Lower lobe of right lung (tissue), 2 donors: Measurements from ENCODE around the gene GPRC5D. TPM values are rescaled to one million over a fixed set of nuclear protein-coding genes. Genes with fewer than 3 reads are reported as not detected.

Experiments used
- ATAC-seq, 2 donors: fragments of 200-7000 bp; cut with Tn5 transposase; one replicate each; pipeline ENCODE4 v1.9.1; 2020 to 2022; ENCODE audit warnings: mild to moderate bottlenecking in 2 of 2, moderate library complexity in 2 of 2
- DNase-seq: peaks from one replicate; pipeline ENCODE4 v3.0.0-alpha.2; 2020
- H3K27ac ChIP-seq: fragments of 200-600 bp; one replicate; pipeline ENCODE4 v1.8.0; 2022
- H3K27me3 ChIP-seq: fragments of 200-600 bp; one replicate; pipeline ENCODE4 v1.8.0; 2022; ENCODE audit warnings: low read depth
- H3K36me3 ChIP-seq: fragments of 200-600 bp; one replicate; pipeline ENCODE4 v1.8.0; 2022; ENCODE audit warnings: mild to moderate bottlenecking
- H3K4me1 ChIP-seq: fragments of 200-600 bp; one replicate; pipeline ENCODE4 v1.8.0; 2022
- H3K4me3 ChIP-seq: fragments of 200-600 bp; one replicate; pipeline ENCODE4 v1.8.0; 2022; ENCODE audit warnings: mild to moderate bottlenecking
- H3K9me3 ChIP-seq: fragments of 200-600 bp; one replicate; pipeline ENCODE4 v1.8.0; 2022
- intact Hi-C: fragments of 100-400 bp; cut with DNase I; formaldehyde crosslinking; loops from one replicate; pipeline ENCODE4 v1.11.0; 2022
- total RNA-seq: library from RNA; stranded (reverse); fragmentation: NEBNext Ultra II Directional; extraction: Animal tissue kit (Norgen Biotek cat#: 25700); gene quantifications from one replicate; pipeline ENCODE4 v1.2.1, GENCODE V29; 2021
- TF ChIP-seq, protein P1 (sequence below): fragments of 200-600 bp; IDR thresholded peaks from one replicate; pipeline ENCODE4 v1.8.0; 2022; ENCODE audit warnings: antibody characterized with exemption, mild to moderate bottlenecking
- donor health status: DM: no; HTN: yes; CAD: no; lungs with severe emphysema.

The GPRC5D gene
- total RNA-seq, 1 donor from 2014 or later: not detected

- TF ChIP-seq, protein P1, sequence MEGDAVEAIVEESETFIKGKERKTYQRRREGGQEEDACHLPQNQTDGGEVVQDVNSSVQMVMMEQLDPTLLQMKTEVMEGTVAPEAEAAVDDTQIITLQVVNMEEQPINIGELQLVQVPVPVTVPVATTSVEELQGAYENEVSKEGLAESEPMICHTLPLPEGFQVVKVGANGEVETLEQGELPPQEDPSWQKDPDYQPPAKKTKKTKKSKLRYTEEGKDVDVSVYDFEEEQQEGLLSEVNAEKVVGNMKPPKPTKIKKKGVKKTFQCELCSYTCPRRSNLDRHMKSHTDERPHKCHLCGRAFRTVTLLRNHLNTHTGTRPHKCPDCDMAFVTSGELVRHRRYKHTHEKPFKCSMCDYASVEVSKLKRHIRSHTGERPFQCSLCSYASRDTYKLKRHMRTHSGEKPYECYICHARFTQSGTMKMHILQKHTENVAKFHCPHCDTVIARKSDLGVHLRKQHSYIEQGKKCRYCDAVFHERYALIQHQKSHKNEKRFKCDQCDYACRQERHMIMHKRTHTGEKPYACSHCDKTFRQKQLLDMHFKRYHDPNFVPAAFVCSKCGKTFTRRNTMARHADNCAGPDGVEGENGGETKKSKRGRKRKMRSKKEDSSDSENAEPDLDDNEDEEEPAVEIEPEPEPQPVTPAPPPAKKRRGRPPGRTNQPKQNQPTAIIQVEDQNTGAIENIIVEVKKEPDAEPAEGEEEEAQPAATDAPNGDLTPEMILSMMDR: no peak
- no peak overlapping the region for H3K27ac ChIP-seq
- no peak overlapping the region for H3K4me3 ChIP-seq
- H3K27me3 ChIP-seq: no peaks in the 10 kb centered on the region
- no peaks in the 10 kb centered on the region for H3K36me3 ChIP-seq
- no peaks in the 10 kb centered on the region for H3K9me3 ChIP-seq
- ATAC-seq (no peak), DNase-seq (no peak)
- intact Hi-C loops: no loop called here
- peaks cover 4% of the 10 kb centered on the region for H3K4me1 ChIP-seq
These were observed 29.0 kb downstream of the GPRC5D start for GRCh38 chr12:12922978-12923377.

GRCh38 chr12:12922191-12922616, 29.8 kb downstream of the GPRC5D start:
- TF ChIP-seq, protein P1: no peak
- no peak overlapping the region for H3K27ac ChIP-seq
- DNase-seq (no peak), ATAC-seq (no peak)
- no peaks in the 10 kb centered on the region for H3K27me3 ChIP-seq
- H3K9me3 ChIP-seq: no peaks in the 10 kb centered on the region
- intact Hi-C loops: no loop called here
- no peak overlapping the region for H3K4me3 ChIP-seq
- peaks cover 4% of the 10 kb centered on the region for H3K4me1 ChIP-seq
- no peaks in the 10 kb centered on the region for H3K36me3 ChIP-seq

DNA sequence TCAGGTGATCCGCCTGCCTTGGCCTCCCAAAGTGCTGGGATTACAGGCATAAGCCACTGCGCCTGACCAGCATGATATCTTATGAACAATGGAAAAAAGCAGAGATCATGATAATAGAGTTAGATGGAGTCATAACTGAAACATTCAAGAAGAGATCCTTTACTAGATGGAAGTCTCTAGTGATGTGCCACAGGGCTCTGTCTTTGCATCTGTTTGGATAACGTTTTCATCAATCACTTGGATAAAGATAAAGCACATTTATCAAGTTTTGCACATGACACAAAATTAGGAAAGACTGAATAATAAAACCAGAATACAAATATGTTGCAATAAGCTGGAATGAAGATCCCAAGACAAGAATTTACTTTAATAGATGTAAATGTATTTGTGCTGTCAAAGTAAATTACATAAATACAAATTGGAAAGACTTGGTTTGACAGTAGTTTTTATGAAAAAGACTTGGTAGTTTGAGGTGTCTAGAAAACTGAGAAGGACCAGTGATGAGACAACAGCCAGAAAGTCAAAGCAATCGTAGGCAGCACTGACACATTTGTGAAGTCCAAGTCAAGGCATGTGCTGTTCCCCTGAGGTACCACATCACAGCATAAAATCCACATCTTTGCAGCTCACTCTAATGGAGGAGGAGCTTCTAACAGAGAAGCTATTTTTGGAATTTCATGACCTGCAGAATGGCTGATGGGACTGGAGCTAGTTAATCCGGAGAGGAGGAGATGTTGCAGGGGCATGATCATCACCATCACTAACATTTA, 32.1 kb downstream of the GPRC5D start:
- Histone ChIP-seq H3K27me3 (no peaks in the 10 kb centered on the region), H3K36me3 (peaks cover 7% of the 10 kb centered on the region), H3K4me3 (no peak overlapping the region), H3K9me3 (no peaks in the 10 kb centered on the region), H3K27ac (no peak overlapping the region), H3K4me1 (peaks cover 13% of the 10 kb centered on the region)
- TF ChIP-seq, protein P1: no peak
- DNase-seq: no peak
- intact Hi-C loops: loop anchor here (10.0 kb wide), 1 partner anchor 315 kb away; no protein-coding TSS in a partner anchor
- ATAC-seq: no peak

- Histone ChIP-seq H3K27me3 (no peaks in the 10 kb centered on the region), H3K9me3 (no peaks in the 10 kb centered on the region), H3K4me3 (no peak overlapping the region), H3K27ac (no peak overlapping the region), H3K36me3 (peaks cover 7% of the 10 kb centered on the region), H3K4me1 (peaks cover 13% of the 10 kb centered on the region)
- no peak for DNase-seq
- no peak for ATAC-seq
- TF ChIP-seq, protein P1: no peak
- intact Hi-C loops: loop anchor here (10.0 kb wide), 1 partner anchor 316 kb away; no protein-coding TSS in a partner anchor
These were observed 33.1 kb downstream of the GPRC5D start for GRCh38 chr12:12918781-12919389.

- no peak overlapping the region for H3K4me3 ChIP-seq
- no peaks in the 10 kb centered on the region for H3K9me3 ChIP-seq
- no peak for ATAC-seq
- no peaks in the 10 kb centered on the region for H3K27me3 ChIP-seq
- TF ChIP-seq, protein P1: no peak
- H3K4me1 ChIP-seq: peaks cover 13% of the 10 kb centered on the region
- intact Hi-C loops: loop anchor here (10.0 kb wide), 1 partner anchor 317 kb away; no protein-coding TSS in a partner anchor
- peaks cover 16% of the 10 kb centered on the region for H3K36me3 ChIP-seq
- DNase-seq: no peak
- no peak overlapping the region for H3K27ac ChIP-seq
These were observed 34.5 kb downstream of the GPRC5D start for GRCh38 chr12:12917517-12917916.
